ENCODE results near the gene CCDC152.
"Not testable (repeated sequence)": the region's sequence is repeated elsewhere in the genome, so short reads cannot be mapped to it uniquely, and the experiment has no call there.

CCDC152 gene

GRCh38 chr5:42719034-42719433 lies 37.6 kb upstream of the CCDC152 start:
- Histone ChIP-seq H3K79me2 (ENCODE audit: insufficient read depth, low read length) (no peaks in the 10 kb centered on the region), H3K9me2 (replicated peaks; ENCODE audit: low read depth, low read length) (no peaks in the 10 kb centered on the region), H4K20me1 (ENCODE audit: insufficient read depth, low read length, poor library complexity, severe bottlenecking) (no peaks in the 10 kb centered on the region), H3F3A (ENCODE audit: low read depth) (no peaks in the 10 kb centered on the region), H2AFZ (ENCODE audit: low read length) (no peak overlapping the region), H3K36me3 (ENCODE audit: insufficient read depth, low read length) (no peaks in the 10 kb centered on the region), H3K9ac (ENCODE audit: low read depth, low read length, poor library complexity, severe bottlenecking) (no peak overlapping the region), H3K4me2 (ENCODE audit: low read depth, low read length, poor library complexity, severe bottlenecking) (peak overlapping the region; percentile 43), H3K27me3 (ENCODE audit: insufficient read depth, low read length, poor library complexity, severe bottlenecking) (peaks cover 44% of the 10 kb centered on the region), H3K9me3 (ENCODE audit: insufficient read depth, low read depth, low read length) (no peaks in the 10 kb centered on the region), H3K4me3 (ENCODE audit: low read length, poor library complexity, severe bottlenecking) (peak overlapping the region; percentile 11), H3K4me1 (ENCODE audit: insufficient read depth, low read length, poor library complexity, severe bottlenecking) (peaks cover 17% of the 10 kb centered on the region)
- no peak for TF ChIP-seq EZH2phosphoT487 (IDR thresholded peaks at IDR 0.05; ENCODE audit: borderline replicate concordance)
- no peak for TF ChIP-seq CTCF (conservative IDR thresholded peaks at IDR 0.05; ENCODE audit: low read length)

GRCh38 chr5:42720251-42720650 lies 36.4 kb upstream of the CCDC152 start:
- Histone ChIP-seq H2AFZ (ENCODE audit: low read length) (no peak overlapping the region), H3K79me2 (ENCODE audit: insufficient read depth, low read length) (no peaks in the 10 kb centered on the region), H3K9me3 (ENCODE audit: insufficient read depth, low read depth, low read length) (no peaks in the 10 kb centered on the region), H3K36me3 (ENCODE audit: insufficient read depth, low read length) (no peaks in the 10 kb centered on the region), H3K4me3 (ENCODE audit: low read length, poor library complexity, severe bottlenecking) (no peak overlapping the region), H3K4me2 (ENCODE audit: low read depth, low read length, poor library complexity, severe bottlenecking) (no peak overlapping the region), H3F3A (ENCODE audit: low read depth) (no peaks in the 10 kb centered on the region), H3K9ac (ENCODE audit: low read depth, low read length, poor library complexity, severe bottlenecking) (no peak overlapping the region), H3K9me2 (replicated peaks; ENCODE audit: low read depth, low read length) (no peaks in the 10 kb centered on the region), H4K20me1 (ENCODE audit: insufficient read depth, low read length, poor library complexity, severe bottlenecking) (no peaks in the 10 kb centered on the region), H3K4me1 (ENCODE audit: insufficient read depth, low read length, poor library complexity, severe bottlenecking) (peaks cover 17% of the 10 kb centered on the region), H3K27me3 (ENCODE audit: insufficient read depth, low read length, poor library complexity, severe bottlenecking) (peaks cover 54% of the 10 kb centered on the region)
- TF ChIP-seq EZH2phosphoT487 (IDR thresholded peaks at IDR 0.05; ENCODE audit: borderline replicate concordance) (no peak), CTCF (conservative IDR thresholded peaks at IDR 0.05; ENCODE audit: low read length) (no peak)

GRCh38 chr5:42721484-42721883 lies 35.1 kb upstream of the CCDC152 start:
- Histone ChIP-seq H3K9me2 (replicated peaks; ENCODE audit: low read depth, low read length) (no peaks in the 10 kb centered on the region), H3F3A (ENCODE audit: low read depth) (no peaks in the 10 kb centered on the region), H3K79me2 (ENCODE audit: insufficient read depth, low read length) (no peaks in the 10 kb centered on the region), H3K4me1 (ENCODE audit: insufficient read depth, low read length, poor library complexity, severe bottlenecking) (peaks cover 17% of the 10 kb centered on the region), H2AFZ (ENCODE audit: low read length) (no peak overlapping the region), H3K27me3 (ENCODE audit: insufficient read depth, low read length, poor library complexity, severe bottlenecking) (peaks cover 56% of the 10 kb centered on the region), H3K4me2 (ENCODE audit: low read depth, low read length, poor library complexity, severe bottlenecking) (no peak overlapping the region), H3K4me3 (ENCODE audit: low read length, poor library complexity, severe bottlenecking) (no peak overlapping the region), H3K9me3 (ENCODE audit: insufficient read depth, low read depth, low read length) (no peaks in the 10 kb centered on the region), H3K9ac (ENCODE audit: low read depth, low read length, poor library complexity, severe bottlenecking) (no peak overlapping the region), H3K36me3 (ENCODE audit: insufficient read depth, low read length) (no peaks in the 10 kb centered on the region), H4K20me1 (ENCODE audit: insufficient read depth, low read length, poor library complexity, severe bottlenecking) (no peaks in the 10 kb centered on the region)
- TF ChIP-seq CTCF (conservative IDR thresholded peaks at IDR 0.05; ENCODE audit: low read length): no peak
- TF ChIP-seq EZH2phosphoT487 (IDR thresholded peaks at IDR 0.05; ENCODE audit: borderline replicate concordance): no peak

- H3K9ac ChIP-seq (ENCODE audit: low read depth, low read length, poor library complexity, severe bottlenecking); H3F3A ChIP-seq (ENCODE audit: low read depth); H4K20me1 ChIP-seq (ENCODE audit: insufficient read depth, low read length, poor library complexity, severe bottlenecking); H3K4me1 ChIP-seq (ENCODE audit: insufficient read depth, low read length, poor library complexity, severe bottlenecking); H2AFZ ChIP-seq (ENCODE audit: low read length); H3K36me3 ChIP-seq (ENCODE audit: insufficient read depth, low read length); H3K4me3 ChIP-seq (ENCODE audit: low read length, poor library complexity, severe bottlenecking); H3K9me2 ChIP-seq (replicated peaks; ENCODE audit: low read depth, low read length); H3K4me2 ChIP-seq (ENCODE audit: low read depth, low read length, poor library complexity, severe bottlenecking); H3K9me3 ChIP-seq (ENCODE audit: insufficient read depth, low read depth, low read length); H3K79me2 ChIP-seq (ENCODE audit: insufficient read depth, low read length); H3K27me3 ChIP-seq (ENCODE audit: insufficient read depth, low read length, poor library complexity, severe bottlenecking): not testable (repeated sequence)
These were observed 22.0 kb upstream of the CCDC152 start for GRCh38 chr5:42734531-42735058.
